AG10803 (cell line): ENCODE results near the gene COMT.
A peak's percentile ranks its signal among the peaks of the same experiment; 100 is the strongest.

Source experiments
- DNase-seq: peaks from one replicate; pipeline ENCODE4 v3.0.0; 2010; ENCODE audit warnings: low read depth
- H3K4me3 ChIP-seq: 2 replicates; pipeline ENCODE4 v1.5.1; 2011; ENCODE audit warnings: mild to moderate bottlenecking, low read length, control low read depth
- TF ChIP-seq, protein P1 (sequence below): conservative IDR thresholded peaks from 2 replicates; pipeline ENCODE4 v1.5.1; 2011; ENCODE audit warnings: mild to moderate bottlenecking, low read length, control low read depth, inconsistent platforms

COMT gene

DNA sequence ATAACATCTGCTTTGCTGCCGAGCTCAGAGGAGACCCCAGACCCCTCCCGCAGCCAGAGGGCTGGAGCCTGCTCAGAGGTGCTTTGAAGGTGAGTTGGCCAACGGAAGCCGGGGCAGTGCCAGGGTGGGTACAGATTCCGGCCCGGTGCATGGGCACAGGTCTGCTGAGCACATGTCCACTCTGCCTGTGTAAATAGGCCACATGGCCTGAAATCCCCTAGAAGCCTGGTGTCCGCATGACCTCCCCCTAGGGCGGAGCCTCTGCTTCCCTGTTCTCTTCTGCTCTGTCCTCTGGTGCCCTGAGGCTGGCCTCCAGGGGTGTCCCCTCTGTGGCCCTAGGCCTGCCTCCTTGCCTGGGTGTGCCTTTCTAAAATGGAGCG lies 19.6 kb downstream of the COMT start:
- TF ChIP-seq, protein P1, sequence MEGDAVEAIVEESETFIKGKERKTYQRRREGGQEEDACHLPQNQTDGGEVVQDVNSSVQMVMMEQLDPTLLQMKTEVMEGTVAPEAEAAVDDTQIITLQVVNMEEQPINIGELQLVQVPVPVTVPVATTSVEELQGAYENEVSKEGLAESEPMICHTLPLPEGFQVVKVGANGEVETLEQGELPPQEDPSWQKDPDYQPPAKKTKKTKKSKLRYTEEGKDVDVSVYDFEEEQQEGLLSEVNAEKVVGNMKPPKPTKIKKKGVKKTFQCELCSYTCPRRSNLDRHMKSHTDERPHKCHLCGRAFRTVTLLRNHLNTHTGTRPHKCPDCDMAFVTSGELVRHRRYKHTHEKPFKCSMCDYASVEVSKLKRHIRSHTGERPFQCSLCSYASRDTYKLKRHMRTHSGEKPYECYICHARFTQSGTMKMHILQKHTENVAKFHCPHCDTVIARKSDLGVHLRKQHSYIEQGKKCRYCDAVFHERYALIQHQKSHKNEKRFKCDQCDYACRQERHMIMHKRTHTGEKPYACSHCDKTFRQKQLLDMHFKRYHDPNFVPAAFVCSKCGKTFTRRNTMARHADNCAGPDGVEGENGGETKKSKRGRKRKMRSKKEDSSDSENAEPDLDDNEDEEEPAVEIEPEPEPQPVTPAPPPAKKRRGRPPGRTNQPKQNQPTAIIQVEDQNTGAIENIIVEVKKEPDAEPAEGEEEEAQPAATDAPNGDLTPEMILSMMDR: no peak
- H3K4me3 ChIP-seq: no peak overlapping the region
- no peak for DNase-seq

DNA sequence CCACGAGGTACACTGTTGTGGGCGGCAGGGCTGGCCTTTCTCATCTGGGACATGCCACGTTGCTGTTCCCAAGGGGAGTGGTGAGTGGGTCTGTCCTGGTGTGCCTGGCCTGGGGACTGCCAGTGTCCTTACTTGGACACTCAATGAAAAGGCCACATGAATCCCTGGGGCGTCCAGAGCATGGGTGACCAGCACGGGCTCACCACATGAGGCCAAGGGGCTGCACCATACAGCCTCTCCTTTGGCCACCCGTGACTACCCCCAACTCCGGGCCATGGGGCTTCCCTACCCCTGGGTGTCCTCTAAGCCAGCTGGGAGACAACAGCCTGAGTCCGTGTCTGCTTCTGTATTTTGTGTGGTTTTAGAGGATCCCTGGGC lies 20.3 kb downstream of the COMT start:
- DNase-seq: no peak
- TF ChIP-seq, protein P1: no peak
- H3K4me3 ChIP-seq: no peak overlapping the region

DNA sequence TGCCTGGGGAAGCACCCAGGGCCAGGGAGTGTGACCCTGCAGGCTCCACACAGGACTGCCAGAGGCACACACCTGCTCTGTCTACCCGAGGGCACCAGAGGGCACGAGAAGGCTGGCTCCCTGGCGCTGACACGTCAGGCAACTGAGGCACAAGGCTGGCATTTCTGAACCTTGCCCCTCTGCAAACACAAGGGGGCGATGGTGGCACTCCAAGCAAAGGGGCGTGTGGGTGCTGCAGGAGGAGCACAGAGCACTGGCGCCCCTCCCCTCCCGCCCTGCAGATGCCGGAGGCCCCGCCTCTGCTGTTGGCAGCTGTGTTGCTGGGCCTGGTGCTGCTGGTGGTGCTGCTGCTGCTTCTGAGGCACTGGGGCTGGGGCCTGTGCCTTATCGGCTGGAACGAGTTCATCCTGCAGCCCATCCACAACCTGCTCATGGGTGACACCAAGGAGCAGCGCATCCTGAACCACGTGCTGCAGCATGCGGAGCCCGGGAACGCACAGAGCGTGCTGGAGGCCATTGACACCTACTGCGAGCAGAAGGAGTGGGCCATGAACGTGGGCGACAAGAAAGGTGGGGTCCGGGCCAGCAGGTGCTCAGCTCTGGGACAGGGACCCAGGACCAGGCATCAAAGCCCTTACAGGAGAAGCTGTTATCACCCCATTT lies 20.8 kb downstream of the COMT start:
- TF ChIP-seq, protein P1: peak; percentile 54
- DNase-seq: peak; percentile 71
- H3K4me3 ChIP-seq: no peak overlapping the region

DNA sequence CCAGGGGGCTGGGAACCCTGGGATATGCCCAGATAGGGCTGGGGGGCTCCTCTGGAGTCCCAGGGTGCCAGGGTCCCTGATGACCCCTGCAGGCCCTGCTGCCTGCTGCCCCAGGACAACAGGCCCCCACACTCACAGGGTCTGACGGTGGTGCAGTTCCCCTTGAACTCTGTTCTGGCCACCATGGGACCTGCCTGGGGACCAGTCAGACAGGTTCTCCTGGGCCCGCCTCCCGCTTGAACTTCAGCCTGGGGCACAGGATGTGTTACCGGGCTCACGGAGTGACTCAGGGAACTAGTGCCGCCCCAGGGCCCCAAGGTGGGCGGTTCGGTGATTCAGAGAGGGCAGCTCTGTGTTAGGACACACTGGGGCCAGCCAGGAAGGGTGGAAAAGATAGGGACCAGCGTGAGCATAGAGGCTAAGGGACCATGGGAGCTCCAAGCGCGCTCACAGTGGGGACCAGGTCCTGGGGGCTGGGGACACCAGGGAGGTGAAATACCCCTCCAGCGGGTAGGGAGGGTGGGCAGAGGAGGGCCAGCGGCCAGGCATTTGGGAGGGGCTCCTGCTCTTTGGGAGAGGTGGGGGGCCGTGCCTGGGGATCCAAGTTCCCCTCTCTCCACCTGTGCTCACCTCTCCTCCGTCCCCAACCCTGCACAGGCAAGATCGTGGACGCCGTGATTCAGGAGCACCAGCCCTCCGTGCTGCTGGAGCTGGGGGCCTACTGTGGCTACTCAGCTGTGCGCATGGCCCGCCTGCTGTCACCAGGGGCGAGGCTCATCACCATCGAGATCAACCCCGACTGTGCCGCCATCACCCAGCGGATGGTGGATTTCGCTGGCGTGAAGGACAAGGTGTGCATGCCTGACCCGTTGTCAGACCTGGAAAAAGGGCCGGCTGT lies 21.6 kb downstream of the COMT start:
- no peak overlapping the region for H3K4me3 ChIP-seq
- TF ChIP-seq, protein P1: no peak
- peak; percentile 33 for DNase-seq

DNA sequence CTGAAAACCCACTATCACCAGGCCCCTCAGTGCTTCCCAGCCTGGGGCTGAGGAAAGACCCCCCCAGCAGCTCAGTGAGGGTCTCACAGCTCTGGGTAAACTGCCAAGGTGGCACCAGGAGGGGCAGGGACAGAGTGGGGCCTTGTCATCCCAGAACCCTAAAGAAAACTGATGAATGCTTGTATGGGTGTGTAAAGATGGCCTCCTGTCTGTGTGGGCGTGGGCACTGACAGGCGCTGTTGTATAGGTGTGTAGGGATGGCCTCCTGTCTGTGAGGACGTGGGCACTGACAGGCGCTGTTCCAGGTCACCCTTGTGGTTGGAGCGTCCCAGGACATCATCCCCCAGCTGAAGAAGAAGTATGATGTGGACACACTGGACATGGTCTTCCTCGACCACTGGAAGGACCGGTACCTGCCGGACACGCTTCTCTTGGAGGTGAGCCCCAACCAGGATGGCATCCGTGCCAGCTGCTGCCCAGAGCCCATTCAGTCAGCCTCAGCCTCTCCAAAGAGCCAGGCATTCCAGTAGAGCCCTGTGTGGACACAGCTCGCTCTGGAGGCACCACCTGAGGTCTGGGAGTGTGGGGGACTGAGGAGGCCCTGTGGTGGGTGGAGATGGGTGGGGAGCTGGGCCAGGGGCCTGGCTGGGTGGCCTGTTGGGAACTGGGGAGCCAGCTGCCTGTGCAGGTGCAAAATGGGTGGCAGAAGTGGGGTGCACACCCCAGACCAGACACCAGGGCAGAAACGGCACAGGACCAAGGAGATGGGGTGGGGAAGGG lies 22.5 kb downstream of the COMT start:
- no peak overlapping the region for H3K4me3 ChIP-seq
- no peak for DNase-seq
- TF ChIP-seq, protein P1: no peak

DNA sequence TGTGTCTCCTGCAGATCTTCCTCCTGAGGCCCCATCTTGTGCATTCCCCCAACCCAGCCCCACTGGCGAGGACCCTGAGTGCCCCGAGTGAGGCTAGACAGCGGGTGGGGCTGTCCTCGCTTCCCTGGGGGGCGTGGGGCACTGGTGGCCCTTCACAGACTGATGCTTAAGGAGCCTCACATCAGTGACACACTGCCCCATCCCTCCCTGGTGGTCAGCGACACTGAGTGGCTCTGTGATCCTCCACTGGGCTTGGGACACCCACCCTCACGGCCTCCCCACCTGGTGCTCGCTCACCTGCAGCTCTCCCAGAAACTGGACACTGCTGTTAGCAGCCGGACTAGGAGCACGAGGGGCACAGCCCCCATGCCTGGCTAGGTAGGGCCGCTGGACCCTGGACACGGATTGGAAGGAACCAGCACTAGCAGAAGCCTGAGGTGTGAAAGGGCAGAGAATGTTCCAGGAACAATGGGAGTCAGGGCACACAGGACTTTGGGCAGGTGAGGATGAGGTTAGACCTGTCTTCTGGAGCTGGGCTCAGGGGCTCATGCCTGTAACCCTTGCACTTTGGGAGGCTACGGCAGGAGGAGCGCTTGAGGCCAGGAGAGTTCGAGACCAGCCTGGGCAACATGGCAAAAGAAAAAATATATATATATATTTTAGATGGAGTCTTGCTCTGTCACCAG lies 23.3 kb downstream of the COMT start:
- H3K4me3 ChIP-seq: no peak overlapping the region
- no peak for DNase-seq
- TF ChIP-seq, protein P1: no peak
